ENCODE results near the gene TAF11L10.
"Not testable (repeated sequence)": the region's sequence is repeated elsewhere in the genome, so short reads cannot be mapped to it uniquely, and the experiment has no call there.

The TAF11L10 gene

GRCh38 chr5:17597728-17598127 lies at the start of gene TAF11L10:
TSS of gene TAF11L10 (minus strand) at chr5:17597828.
- not testable (repeated sequence) for DNase-seq (ENCODE audit: low read depth in 1 of 2, low spot score in 1 of 2)

DNA sequence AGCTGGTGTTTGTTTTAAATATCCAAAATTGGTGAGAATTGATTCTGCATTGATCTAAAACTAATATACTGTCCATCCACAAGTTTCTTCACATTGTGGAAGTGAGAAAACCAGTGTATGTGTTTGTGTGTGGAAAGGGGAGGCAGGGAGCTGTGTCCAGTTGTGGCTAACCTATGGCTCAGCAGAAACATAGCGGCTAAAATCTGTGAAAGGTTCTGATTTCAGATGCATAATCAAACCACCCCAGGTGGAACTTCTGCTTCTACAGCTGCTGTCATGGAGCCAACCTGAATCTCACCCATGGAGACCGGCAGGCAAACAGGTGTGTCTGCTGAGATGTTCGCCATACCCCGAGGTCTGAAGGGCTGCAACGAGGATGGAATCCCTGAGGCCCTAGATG lies 36.5 kb upstream of the TAF11L10 start, which contains the start of gene TAF11L14:
Gene TAF11L14, plus strand, starts transcription at position 301 of the 400 bp plus-strand sequence.
- DNase-seq (ENCODE audit: low read depth in 1 of 2, low spot score in 1 of 2): no peak

DNA sequence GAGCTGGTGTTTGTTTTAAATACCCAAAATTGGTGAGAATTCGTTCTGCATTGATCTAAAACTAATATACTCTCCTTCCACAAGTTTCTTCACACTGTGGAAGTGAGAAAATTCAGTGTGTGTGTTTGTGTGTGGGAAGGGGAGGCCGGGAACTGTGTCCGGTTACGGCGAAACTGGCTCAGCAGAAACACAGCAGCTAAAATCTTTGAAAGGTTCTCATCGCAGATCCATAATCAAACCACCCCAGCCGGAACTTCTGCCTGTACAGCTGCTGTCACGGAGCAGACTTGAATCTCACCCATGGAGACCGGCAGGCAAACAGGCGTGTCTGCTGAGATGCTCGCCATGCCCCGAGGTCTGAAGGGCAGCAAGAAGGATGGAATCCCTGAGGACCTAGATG lies 34.2 kb upstream of the TAF11L10 start, which contains the start of gene TAF11L13:
Gene TAF11L13, plus strand, starts transcription at position 301 of the 400 bp plus-strand sequence.
- not testable (repeated sequence) for DNase-seq (ENCODE audit: low read depth in 1 of 2, low spot score in 1 of 2)

DNA sequence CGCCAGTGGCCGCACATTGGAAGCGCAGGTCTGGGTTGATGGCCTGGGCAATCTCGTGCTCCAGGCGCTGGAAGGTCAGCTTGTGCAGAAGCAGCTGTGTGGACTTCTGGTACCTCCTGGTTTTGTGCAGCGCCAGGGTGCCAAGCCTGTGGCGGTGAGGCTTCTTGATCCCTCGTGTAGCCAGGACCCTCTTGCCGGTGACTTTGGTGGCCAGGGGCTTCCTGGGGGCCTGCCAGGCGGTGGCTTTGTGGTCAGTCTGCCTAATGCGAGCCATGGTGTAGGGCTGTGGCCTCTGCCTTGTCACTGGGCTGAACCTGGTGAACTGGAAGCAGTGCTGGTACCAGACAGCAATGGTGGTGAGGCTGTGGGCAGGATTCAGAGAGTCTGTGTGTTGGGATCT lies 28.1 kb upstream of the TAF11L10 start:
- no peak for DNase-seq (ENCODE audit: low read depth in 1 of 2, low spot score in 1 of 2)

DNA sequence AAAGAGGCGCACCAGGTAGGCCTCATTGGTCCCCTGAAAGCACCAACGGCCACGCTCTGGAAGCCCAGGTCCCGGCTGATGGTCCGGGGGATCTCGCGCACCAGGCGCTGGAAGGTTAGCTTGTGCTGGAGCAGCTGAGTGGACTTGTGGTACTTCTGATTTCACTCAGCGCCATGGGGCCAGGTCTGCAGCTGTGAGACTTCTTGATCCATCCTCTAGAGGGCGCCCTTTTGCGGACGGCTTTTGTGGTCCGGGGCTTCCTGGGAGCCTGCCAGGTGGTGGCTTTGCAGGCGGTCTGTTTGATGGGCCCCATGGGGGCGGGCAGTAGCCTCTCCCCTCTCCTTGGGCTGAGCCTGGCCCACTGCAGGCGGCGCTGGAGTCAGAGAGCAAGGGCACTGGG lies 23.0 kb upstream of the TAF11L10 start:
- no peak for DNase-seq (ENCODE audit: low read depth in 1 of 2, low spot score in 1 of 2)

GRCh38 chr5:17619354-17619753 lies 21.7 kb upstream of the TAF11L10 start:
- DNase-seq (ENCODE audit: low read depth in 1 of 2, low spot score in 1 of 2): no peak

DNA sequence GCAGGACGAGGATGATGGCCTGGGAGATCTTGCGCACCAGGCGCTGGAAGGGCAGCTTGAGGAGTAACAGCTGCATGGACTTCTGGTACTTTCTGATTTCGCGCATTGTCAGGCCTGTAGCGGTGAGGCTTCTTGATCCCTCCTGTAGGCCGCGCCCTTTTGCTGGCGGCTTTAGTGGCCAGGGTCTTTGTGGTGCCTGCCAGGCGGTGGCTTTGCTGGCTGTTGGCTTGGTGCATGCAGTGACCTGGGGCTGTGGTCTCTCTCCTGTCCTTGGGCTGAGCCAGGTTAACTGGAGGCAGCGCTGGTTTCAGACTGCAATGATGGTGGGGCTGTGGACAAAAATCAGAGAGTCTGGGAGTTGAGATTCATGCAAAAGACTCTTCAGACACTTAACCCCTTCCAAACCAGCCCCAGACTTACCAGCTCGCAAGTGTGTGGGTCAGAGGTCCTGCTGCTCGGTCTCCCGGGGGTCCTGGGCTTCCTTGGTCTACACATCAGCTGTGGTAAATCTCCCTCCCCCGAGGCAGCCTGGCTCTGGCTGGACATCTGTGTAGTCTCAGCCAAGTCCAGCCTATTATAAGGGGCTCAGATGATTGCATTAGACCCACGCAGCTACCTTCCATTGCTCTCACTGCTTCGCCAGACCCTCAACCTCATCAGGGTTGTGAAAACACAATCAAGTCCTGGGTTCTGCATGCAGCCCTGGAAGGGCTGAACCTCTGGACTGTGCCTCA lies 17.4 kb upstream of the TAF11L10 start:
- no peak for DNase-seq (ENCODE audit: low read depth in 1 of 2, low spot score in 1 of 2)

GRCh38 chr5:17610092-17610491 lies 12.5 kb upstream of the TAF11L10 start, which contains the start of gene TAF11L12:
TSS of gene TAF11L12 (plus strand) at chr5:17610392.
- DNase-seq (ENCODE audit: low read depth in 1 of 2, low spot score in 1 of 2): not testable (repeated sequence)

GRCh38 chr5:17607461-17607860 lies 9.8 kb upstream of the TAF11L10 start:
- DNase-seq (ENCODE audit: low read depth in 1 of 2, low spot score in 1 of 2): not testable (repeated sequence)

DNA sequence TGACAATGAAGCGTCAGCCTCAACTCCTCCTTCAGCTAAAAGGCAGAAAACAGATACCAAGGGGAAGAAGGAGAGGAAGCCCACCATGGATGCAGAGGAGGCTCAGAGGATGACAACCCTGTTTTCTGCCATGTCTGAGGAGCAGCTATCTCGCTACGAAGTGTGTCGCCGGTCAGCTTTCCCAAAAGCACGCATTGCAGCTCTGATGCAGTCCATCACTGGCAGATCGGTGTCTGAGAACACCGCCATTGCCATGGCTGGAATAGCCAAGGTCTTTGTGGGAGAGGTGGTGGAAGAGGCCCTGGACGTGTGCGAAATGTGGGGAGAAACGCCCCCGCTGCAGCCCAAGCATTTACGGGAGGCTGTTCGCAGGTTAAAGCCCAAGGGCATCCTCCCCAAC lies 7.3 kb upstream of the TAF11L10 start:
- DNase-seq (ENCODE audit: low read depth in 1 of 2, low spot score in 1 of 2): no peak

GRCh38 chr5:17603880-17604279 lies 6.3 kb upstream of the TAF11L10 start, which contains the start of gene TAF11L11:
TSS of gene TAF11L11 (plus strand) at chr5:17604183.
- not testable (repeated sequence) for DNase-seq (ENCODE audit: low read depth in 1 of 2, low spot score in 1 of 2)

DNA sequence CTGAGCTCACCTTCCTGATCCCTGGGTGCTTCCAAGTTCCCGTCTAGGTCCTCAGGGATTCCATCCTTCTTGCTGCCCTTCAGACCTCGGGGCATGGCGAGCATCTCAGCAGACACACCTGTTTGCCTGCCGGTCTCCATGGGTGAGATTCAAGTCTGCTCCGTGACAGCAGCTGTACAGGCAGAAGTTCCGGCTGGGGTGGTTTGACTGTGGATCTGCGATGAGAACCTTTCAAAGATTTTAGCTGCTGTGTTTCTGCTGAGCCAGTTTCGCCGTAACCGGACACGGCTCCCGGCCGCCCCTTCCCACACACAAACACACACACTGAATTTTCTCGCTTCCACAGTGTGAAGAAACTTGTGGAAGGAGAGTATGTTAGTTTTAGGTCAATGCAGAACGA lies 3.4 kb downstream of the TAF11L10 start, which contains the start of gene TAF11L9:
Gene TAF11L9, minus strand, starts transcription at position 140 of the 400 bp plus-strand sequence.
- DNase-seq (ENCODE audit: low read depth in 1 of 2, low spot score in 1 of 2): not testable (repeated sequence)

DNA sequence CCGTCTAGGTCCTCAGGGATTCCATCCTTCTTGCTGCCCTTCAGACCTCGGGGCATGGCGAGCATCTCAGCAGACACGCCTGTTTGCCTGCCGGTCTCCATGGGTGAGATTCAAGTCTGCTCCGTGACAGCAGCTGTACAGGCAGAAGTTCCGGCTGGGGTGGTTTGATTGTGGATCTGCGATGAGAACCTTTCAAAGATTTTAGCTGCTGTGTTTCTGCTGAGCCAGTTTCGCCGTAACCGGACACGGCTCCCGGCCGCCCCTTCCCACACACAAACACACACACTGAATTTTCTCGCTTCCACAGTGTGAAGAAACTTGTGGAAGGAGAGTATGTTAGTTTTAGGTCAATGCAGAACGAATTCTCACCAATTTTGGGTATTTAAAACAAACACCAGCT lies 6.8 kb downstream of the TAF11L10 start, which contains the start of gene TAF11L8:
Gene TAF11L8, minus strand, starts transcription at position 101 of the 400 bp plus-strand sequence.
- DNase-seq (ENCODE audit: low read depth in 1 of 2, low spot score in 1 of 2): not testable (repeated sequence)

DNA sequence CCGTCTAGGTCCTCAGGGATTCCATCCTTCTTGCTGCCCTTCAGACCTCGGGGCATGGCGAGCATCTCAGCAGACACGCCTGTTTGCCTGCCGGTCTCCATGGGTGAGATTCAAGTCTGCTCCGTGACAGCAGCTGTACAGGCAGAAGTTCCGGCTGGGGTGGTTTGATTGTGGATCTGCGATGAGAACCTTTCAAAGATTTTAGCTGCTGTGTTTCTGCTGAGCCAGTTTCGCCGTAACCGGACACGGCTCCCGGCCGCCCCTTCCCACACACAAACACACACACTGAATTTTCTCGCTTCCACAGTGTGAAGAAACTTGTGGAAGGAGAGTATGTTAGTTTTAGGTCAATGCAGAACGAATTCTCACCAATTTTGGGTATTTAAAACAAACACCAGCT lies 12.0 kb downstream of the TAF11L10 start, which contains the start of gene TAF11L7:
Gene TAF11L7, minus strand, starts transcription at position 101 of the 400 bp plus-strand sequence.
- DNase-seq (ENCODE audit: low read depth in 1 of 2, low spot score in 1 of 2): not testable (repeated sequence)

Measured in stimulated activated CD4-positive, alpha-beta T cell treated with anti-CD3 and anti-CD28 coated beads, Interleukin-15, amount 100 ng/mL, for 1 hour (primary cell).